ENCODE measurements around the gene TNFRSF4. TPM values are rescaled to one million over a fixed set of nuclear protein-coding genes. Genes with fewer than 3 reads are reported as not detected.
A peak's percentile ranks its signal among the peaks of the same experiment; 100 is the strongest.

Gene TNFRSF4
- total and polyA plus RNA-seq, 8 donors: 0.26 to 5.0 (median 1.2) TPM

- Histone ChIP-seq H3K4me3 (no peak overlapping the region), H3K27me3 (no peaks in the 10 kb centered on the region), H3K36me3 (peaks cover 0 to 33% (median 18%) of the 10 kb centered on the region in 3 donors), H3K9me3 (no peaks in the 10 kb centered on the region), H3K4me1 (no peaks in the 10 kb centered on the region), H3K27ac (no peak overlapping the region)
- peak in 1 of 6 donors; percentile 63 for DNase-seq
- WGBS, 2 donors: 95 to 97% methylated on average over 9 to 10 of the region's 10 CpGs
- no peak for FAIRE-seq
- ATAC-seq: no peak
- intact Hi-C loops (cut with DNase I): no loop called here
- no peak for TF ChIP-seq CTCF (IDR thresholded peaks at IDR 0.05)
Observed at GRCh38 chr1:1255611-1256010, 41.7 kb upstream of the TNFRSF4 start.

- H3K27me3 ChIP-seq: no peaks in the 10 kb centered on the region
- DNase-seq (peak in 1 of 6 donors; percentile 60), FAIRE-seq (no peak), ATAC-seq (no peak)
- no peak overlapping the region for H3K27ac ChIP-seq
- H3K4me3 ChIP-seq: no peak overlapping the region
- peaks cover 0 to 33% (median 18%) of the 10 kb centered on the region in 3 donors for H3K36me3 ChIP-seq
- intact Hi-C loops (cut with DNase I): no loop called here
- H3K9me3 ChIP-seq: no peaks in the 10 kb centered on the region
- 94 to 95% methylated on average over 26 of the region's 26 CpGs for WGBS, 2 donors
- H3K4me1 ChIP-seq: no peaks in the 10 kb centered on the region
- TF ChIP-seq CTCF (IDR thresholded peaks at IDR 0.05): no peak
Observed at GRCh38 chr1:1255078-1255477, 41.1 kb upstream of the TNFRSF4 start.

- FAIRE-seq (no peak), DNase-seq (peak in 1 of 6 donors; percentile 43), ATAC-seq (no peak)
- Histone ChIP-seq H3K9me3 (no peaks in the 10 kb centered on the region), H3K27me3 (no peaks in the 10 kb centered on the region), H3K36me3 (peaks cover 0 to 33% (median 18%) of the 10 kb centered on the region in 3 donors), H3K27ac (no peak overlapping the region), H3K4me1 (no peaks in the 10 kb centered on the region), H3K4me3 (no peak overlapping the region)
- 88 to 91% methylated on average over 21 of the region's 21 CpGs for WGBS, 2 donors
- intact Hi-C loops (cut with DNase I): no loop called here
- no peak for TF ChIP-seq CTCF (IDR thresholded peaks at IDR 0.05)
Observed at GRCh38 chr1:1254667-1254998, 40.7 kb upstream of the TNFRSF4 start.

- H3K27me3 ChIP-seq: no peaks in the 10 kb centered on the region
- no peaks in the 10 kb centered on the region for H3K9me3 ChIP-seq
- WGBS, 2 donors: 93 to 95% methylated on average over 49 to 50 of the region's 50 CpGs
- intact Hi-C loops (cut with DNase I): no loop called here
- DNase-seq: peak in 2 of 6 donors; percentile 30 to 56
- no peak for TF ChIP-seq CTCF (IDR thresholded peaks at IDR 0.05)
- no peaks in the 10 kb centered on the region for H3K4me1 ChIP-seq
- ATAC-seq: no peak
- no peak for FAIRE-seq
- peaks cover 0 to 33% (median 18%) of the 10 kb centered on the region in 3 donors for H3K36me3 ChIP-seq
- H3K27ac ChIP-seq: no peak overlapping the region
- H3K4me3 ChIP-seq: no peak overlapping the region
Observed at GRCh38 chr1:1253972-1254666, 40.2 kb upstream of the TNFRSF4 start.

- FAIRE-seq: no peak
- Histone ChIP-seq H3K36me3 (peaks cover 0 to 33% (median 18%) of the 10 kb centered on the region in 3 donors), H3K27me3 (no peaks in the 10 kb centered on the region), H3K4me1 (no peaks in the 10 kb centered on the region), H3K27ac (no peak overlapping the region), H3K4me3 (no peak overlapping the region), H3K9me3 (no peaks in the 10 kb centered on the region)
- TF ChIP-seq CTCF (IDR thresholded peaks at IDR 0.05): no peak
- ATAC-seq: no peak
- 80 to 87% methylated on average over 12 of the region's 12 CpGs for whole genome bisulfite sequencing, 2 donors
- DNase-seq: no peak
- intact Hi-C loops (cut with DNase I): no loop called here
Observed at GRCh38 chr1:1253314-1253713, 39.4 kb upstream of the TNFRSF4 start.

All from pancreas (tissue), 10 donors.